K562 (cell line): ENCODE data around the gene AP1M2. TPM values are rescaled to one million over a fixed set of nuclear protein-coding genes. Genes with fewer than 3 reads are reported as not detected.

ENCODE experiments used
- BCOR ChIP-seq: fragments of 450-650 bp; IDR thresholded peaks from 2 replicates; pipeline ENCODE4 v1.6.1; 2016
- BDP1 ChIP-seq: IDR thresholded peaks from 3 replicates; pipeline ENCODE4 v1.6.1; 2011; ENCODE audit not compliant: insufficient read length, insufficient read depth
- CCAR2 ChIP-seq: fragments of 200-400 bp; formaldehyde crosslinking; IDR thresholded peaks from 2 replicates; pipeline ENCODE4 v1.6.1; 2017; ENCODE audit warnings: mild to moderate bottlenecking, low read depth, low read length
- CUX1 ChIP-seq: fragments of 200-800 bp; sonication (Bioruptor generic); IDR thresholded peaks from 2 replicates; pipeline ENCODE4 v1.6.1; 2016; ENCODE audit warnings: missing genetic modification characterization, missing compliant biosample characterization
- DDX20 ChIP-seq: fragments of 450-650 bp; IDR thresholded peaks from 2 replicates; pipeline ENCODE4 v1.6.1; 2016; ENCODE audit warnings: missing genetic modification characterization, low read depth, mild to moderate bottlenecking, missing compliant biosample characterization, moderate library complexity
- E2F5 ChIP-seq: sonication (generic); formaldehyde crosslinking; IDR thresholded peaks from 2 replicates; pipeline ENCODE4 v1.8.0; 2022; ENCODE audit warnings: mild to moderate bottlenecking, missing genetic modification reagents
- GATAD2B ChIP-seq: fragments of 450-650 bp; IDR thresholded peaks from 2 replicates; pipeline ENCODE4 v1.6.1; 2017; ENCODE audit warnings: mild to moderate bottlenecking, borderline replicate concordance
- HBP1 ChIP-seq: fragments of 450-650 bp; formaldehyde crosslinking; IDR thresholded peaks from 2 replicates; pipeline ENCODE4 v1.4.0; 2022; ENCODE audit warnings: missing genetic modification characterization
- KAT8 ChIP-seq: fragments of 450-650 bp; IDR thresholded peaks from 2 replicates; pipeline ENCODE4 v1.6.1; 2016; ENCODE audit warnings: low read depth, mild to moderate bottlenecking
- KDM1A ChIP-seq, 2 experiments: fragments of 450-650 bp; IDR thresholded peaks; 2 replicates each; pipeline ENCODE4 v1.6.1; 2016; ENCODE audit warnings: mild to moderate bottlenecking in 2 of 2
- MYNN ChIP-seq, 2 experiments: sonication (generic); formaldehyde crosslinking in 1 of 2; IDR thresholded peaks; 2 replicates each; pipeline versions ENCODE4 v1.5.0 to v1.6.1; 2016 to 2020; ENCODE audit warnings: antibody characterized with exemption in 1 of 2, missing genetic modification reagents in 1 of 2
- NRF1 ChIP-seq, 2 experiments: fragments of 450-650 bp; IDR thresholded peaks in 1 of 2; conservative IDR thresholded peaks in 1 of 2; 2 replicates each; pipeline ENCODE4 v1.6.1; 2014; ENCODE audit warnings: mild to moderate bottlenecking in 2 of 2
- RAD21 ChIP-seq, 2 experiments: fragments of 250-450 bp in 1 of 2; fragments of 450-650 bp in 1 of 2; sonication (Bioruptor Pico) in 1 of 2; formaldehyde crosslinking in 1 of 2; IDR thresholded peaks in 1 of 2; conservative IDR thresholded peaks in 1 of 2; 2 replicates each; pipeline versions ENCODE4 v1.4.0 to v1.8.0; 2020 to 2022; ENCODE audit warnings: mild to moderate bottlenecking in 2 of 2, moderate library complexity in 1 of 2
- RBFOX2 ChIP-seq: fragments of 200-400 bp; formaldehyde crosslinking; IDR thresholded peaks from 2 replicates; pipeline ENCODE4 v1.6.1; 2017; ENCODE audit warnings: low read depth, mild to moderate bottlenecking, low read length, moderate library complexity
- RUNX1 ChIP-seq: sonication (generic); IDR thresholded peaks from 2 replicates; pipeline ENCODE4 v1.6.1; 2016; ENCODE audit warnings: antibody characterized with exemption, low read depth
- SMARCA4 ChIP-seq: fragments of 450-650 bp; IDR thresholded peaks from 2 replicates; pipeline ENCODE4 v1.6.1; 2016
- THRB ChIP-seq: fragments of 450-650 bp; formaldehyde crosslinking; conservative IDR thresholded peaks from 2 replicates; pipeline ENCODE4 v1.4.0; 2022; ENCODE audit warnings: mild to moderate bottlenecking, missing genetic modification characterization
- XRCC5 ChIP-seq: fragments of 200-400 bp; formaldehyde crosslinking; IDR thresholded peaks from 2 replicates; pipeline ENCODE4 v1.6.1; 2017; ENCODE audit warnings: low read depth, mild to moderate bottlenecking, low read length
- ZBTB7A ChIP-seq: IDR thresholded peaks from 2 replicates; pipeline ENCODE4 v1.6.1; 2011; ENCODE audit warnings: low read depth, mild to moderate bottlenecking, low read length, moderate library complexity, borderline replicate concordance; ENCODE audit not compliant: control insufficient read depth
- ZEB2 ChIP-seq: fragments of 450-650 bp; IDR thresholded peaks from 2 replicates; pipeline ENCODE4 v1.6.1; 2016
- ZFPM2 ChIP-seq: fragments of 250-450 bp; sonication (Bioruptor Pico); IDR thresholded peaks from 2 replicates; pipeline ENCODE4 v1.5.1; 2022; ENCODE audit warnings: mild to moderate bottlenecking
- ZNF717 ChIP-seq: fragments of 250-450 bp; sonication (Bioruptor Pico); IDR thresholded peaks from 2 replicates; pipeline ENCODE4 v1.5.0; 2021
- polyA plus RNA-seq, 8 experiments: library from polyadenylated mRNA; depleted of rRNA in 4 of 8; stranded (reverse) in 5 of 8; unstranded in 3 of 8; fragments of >200 nt; fragmentation: Nextera tagmentation in 2 of 8; fragmentation: Illumina TruSeq in 1 of 8; extraction: Ambion mirVana in 2 of 8; extraction: Trizol in 1 of 8; gene quantifications; 2 replicates each; pipeline versions ENCODE4 v1.2.1 to v1.2.3, GENCODE V29; 2011 to 2014; ENCODE audit warnings: inconsistent platforms in 1 of 8, missing spikeins in 1 of 8
- total RNA-seq, 7 experiments: library from RNA; depleted of rRNA in 6 of 7; stranded (reverse); fragments of >200 nt in 6 of 7; fragmentation: Illumina TruSeq in 2 of 7; extraction: Trizol in 2 of 7; gene quantifications; 2 replicates each; pipeline versions ENCODE4 v1.2.1 to v1.2.3, GENCODE V29; 2011 to 2021; ENCODE audit warnings: low replicate concordance in 1 of 7

Gene AP1M2
- total and polyA plus RNA-seq, 9 of the 15 experiments (the other 6 are each of a cell fraction or from before 2014, with no cell fraction given), result 0.33 to 1.4 (median 0.89) TPM; not detected in 1

- no peak for TF ChIP-seq DDX20 (tag)
- peak in 1 of 2 experiments; percentile 89 for TF ChIP-seq KDM1A (IDR thresholded peaks at IDR 0.05)
- TF ChIP-seq CUX1 (CRISPR knock-in tag), result no peak
- TF ChIP-seq THRB (CRISPR knock-in tag), result no peak
- no peak for TF ChIP-seq BDP1
- TF ChIP-seq MYNN (IDR thresholded peaks at IDR 0.05), result no peak
- TF ChIP-seq MYNN (CRISPR knock-in tag; IDR thresholded peaks at IDR 0.05), result no peak
- TF ChIP-seq ZNF717, result no peak
- no peak for TF ChIP-seq KAT8
- TF ChIP-seq E2F5 (CRISPR knock-in tag), result no peak
- no peak for TF ChIP-seq HBP1 (CRISPR knock-in tag)
- TF ChIP-seq BCOR, result peak; percentile 96
- TF ChIP-seq XRCC5, result 0 out of 2 replicates have a peak, but pooled peaks have one; percentile 26
- no peak for TF ChIP-seq CCAR2
- no peak for TF ChIP-seq ZEB2
- no peak for TF ChIP-seq RAD21 (CRISPR knock-in tag; conservative IDR thresholded peaks at IDR 0.05 in 1 of 2, IDR thresholded peaks at IDR 0.05 in 1 of 2)
- no peak for TF ChIP-seq RUNX1
- TF ChIP-seq GATAD2B, result no peak
- TF ChIP-seq ZFPM2 (CRISPR knock-in tag), result no peak
- no peak for TF ChIP-seq SMARCA4
- peak; percentile 51 for TF ChIP-seq RBFOX2
- TF ChIP-seq ZBTB7A, result no peak
- TF ChIP-seq NRF1 (conservative IDR thresholded peaks at IDR 0.05 in 1 of 2, IDR thresholded peaks at IDR 0.05 in 1 of 2), result no peak
Observed at GRCh38 chr19:10544242-10544752, 42.8 kb downstream of the AP1M2 start (continued).
